ENCODE measurements around the gene DRD4. TPM values are rescaled to one million over a fixed set of nuclear protein-coding genes. Genes with fewer than 3 reads are reported as not detected.

Gene DRD4
- total and polyA plus RNA-seq, 10 of the 15 experiments (the other 5 are each of a cell fraction or from before 2014, with no cell fraction given) = not detected

DNA sequence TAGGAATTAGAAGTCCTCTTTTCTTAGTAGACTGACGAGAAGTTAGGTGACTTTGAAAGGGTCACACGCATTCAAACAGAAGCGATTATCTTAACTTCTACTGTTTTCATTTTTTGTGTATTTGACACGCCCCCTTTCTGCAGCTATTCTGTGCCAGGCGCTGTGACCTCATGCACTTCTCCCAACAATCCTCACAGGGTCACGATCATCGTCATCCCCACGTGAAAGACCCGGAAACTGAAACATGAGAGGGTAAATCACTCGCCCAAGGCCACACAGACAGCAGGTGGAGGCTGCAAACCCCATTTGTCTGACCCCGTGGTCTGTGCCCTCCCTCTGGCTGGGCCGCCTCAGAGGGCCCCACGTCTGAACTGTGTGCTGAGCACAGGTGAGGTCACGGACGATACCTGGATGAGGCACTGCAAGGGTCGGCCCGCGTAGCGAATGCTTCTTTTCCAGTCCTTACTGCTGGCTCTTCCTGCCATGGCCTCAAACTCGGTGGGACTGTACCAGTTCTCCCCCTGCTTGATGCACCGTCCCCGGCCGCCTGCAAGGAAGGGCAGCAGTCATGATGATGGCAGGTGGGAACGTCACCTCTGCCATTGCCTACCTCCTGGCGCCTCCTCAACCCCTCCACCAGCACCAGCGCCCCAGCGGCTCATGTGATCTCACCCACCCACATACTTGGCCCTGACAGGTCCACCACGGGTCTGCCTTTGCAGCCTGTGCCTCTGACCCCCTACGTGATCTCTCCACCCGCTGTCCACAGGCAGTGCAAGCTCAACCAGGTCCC lies 49.6 kb downstream of the DRD4 start:
- H3K36me3 ChIP-seq (ENCODE audit: control insufficient read depth in 2 of 2, insufficient read depth in 2 of 2, low read length in 1 of 2) = peaks cover 17 to 21% of the 10 kb centered on the region in 2 experiments; a peak in 3 of 4 replicates
- DNase-seq (ENCODE audit: low read depth, low spot score) (no peak), ATAC-seq (no peak), FAIRE-seq (no peak)
- BruUV-seq (replicated peaks) = no TSS peak
- H3K9me3 ChIP-seq (replicated peaks; ENCODE audit: control insufficient read depth, insufficient read depth, low read length) = no peaks in the 10 kb centered on the region
- ChIA-PET POLR2A (interaction anchor here (0.7 to 1.1 kb wide), 2 partner anchors 11 to 104 kb away, joined by 3 to 4 read pairs; no protein-coding TSS in a partner anchor), RAD21 (ENCODE audit: unreplicated experiment) (interaction anchor here (0.7 kb wide), 1 partner anchor 107 kb away, joined by 3 read pairs; no protein-coding TSS in a partner anchor), CTCF (no interaction called here), SMC1A (ENCODE audit: uncharacterized antibody, unreplicated experiment) (no interaction called here)
- peaks cover 2% of the 10 kb centered on the region for H3K79me2 ChIP-seq (ENCODE audit: control insufficient read depth, insufficient read depth, low read length)
- no peak overlapping the region for H3K27ac ChIP-seq (ENCODE audit: control insufficient read depth, insufficient read depth)
- WGBS (ENCODE audit: insufficient coverage, insufficient replicate concordance, low lambda C conversion rate, missing lambda C conversion rate) = 94% methylated on average over 30 of the region's 30 CpGs
- H3K27me3 ChIP-seq (replicated peaks in 1 of 2; ENCODE audit: control insufficient read depth in 2 of 2, insufficient read depth in 2 of 2, low read length in 1 of 2) = no peaks in the 10 kb centered on the region
- TF ChIP-seq SIX5 (IDR thresholded peaks at IDR 0.05; ENCODE audit: low read depth, low read length, severe bottlenecking) (no peak), MAX (IDR thresholded peaks at IDR 0.05; ENCODE audit: low read depth, low read length) (no peak), POU2F2 (IDR thresholded peaks at IDR 0.05; ENCODE audit: borderline replicate concordance, low read depth, low read length) (no peak), SUZ12 (IDR thresholded peaks at IDR 0.05; ENCODE audit: unreplicated experiment) (no peak), CBFB (IDR thresholded peaks at IDR 0.05; ENCODE audit: low read depth) (no peak), KAT2A (conservative IDR thresholded peaks at IDR 0.05; ENCODE audit: control insufficient read depth, low read depth, low read length) (no peak), NFIC (IDR thresholded peaks at IDR 0.05; ENCODE audit: low read depth, low read length) (no peak), MYC (IDR thresholded peaks at IDR 0.05; ENCODE audit: insufficient read depth, insufficient read length, insufficient replicate concordance, low read length, severe bottlenecking) (no peak), TCF3 (IDR thresholded peaks at IDR 0.05; ENCODE audit: borderline replicate concordance, insufficient read depth, low read depth, low read length) (no peak), ZNF592 (IDR thresholded peaks at IDR 0.05) (no peak), PBX3 (IDR thresholded peaks at IDR 0.05; ENCODE audit: insufficient replicate concordance, low read depth, low read length) (no peak), RFX5 (IDR thresholded peaks at IDR 0.05; ENCODE audit: low read depth, low read length) (no peak)
- peaks cover 4% of the 10 kb centered on the region; the same call in 1 of the 2 replicates for H3K4me1 ChIP-seq (ENCODE audit: control insufficient read depth, insufficient read depth, low read length)
- in situ Hi-C loops (cut with MboI) = no loop called here
- no peak overlapping the region for H3K9ac ChIP-seq (ENCODE audit: control insufficient read depth, insufficient read depth, low read length)
- no peaks in the 10 kb centered on the region for H4K20me1 ChIP-seq (ENCODE audit: control insufficient read depth, insufficient read depth)
- H2AFZ ChIP-seq (ENCODE audit: control insufficient read depth, low read depth, low read length) = no peak overlapping the region
- no peak overlapping the region for H3K4me3 ChIP-seq
- intact Hi-C loops (cut with micrococcal nuclease; ENCODE audit: unreplicated experiment) = no loop called here
- H3K4me2 ChIP-seq (ENCODE audit: control insufficient read depth, insufficient read depth) = no peak overlapping the region
